Calu3 (cell line): ENCODE results near the gene ALS2. TPM values are rescaled to one million over a fixed set of nuclear protein-coding genes. Genes with fewer than 3 reads are reported as not detected.
"Not testable (repeated sequence)": the region's sequence is repeated elsewhere in the genome, so short reads cannot be mapped to it uniquely, and the experiment has no call there.

Experiments
- BruUV-seq: library from RNA; stranded (reverse); fragments of 400-500 nt; replicated peaks from 2 replicates; lab custom pipeline; 2021; lab: Mats Ljungman, UMichigan
- CTCF ChIA-PET: fragments of 300-600 bp; sonication (Branson Sonifier 250); formaldehyde crosslinking; loops from one replicate; lab custom pipeline; 2022; ENCODE audit warnings: antibody characterized with exemption; lab: Charles Lee
- DNase-seq: peaks from one replicate; pipeline ENCODE4 v3.0.0; 2022
- H3K27ac Mint-ChIP-seq: one replicate; pipeline ENCODE4 v1.8.0; 2022; ENCODE audit warnings: mixed read lengths; ENCODE audit not compliant: unreplicated experiment
- H3K27me3 Mint-ChIP-seq: one replicate; pipeline ENCODE4 v1.8.0; 2022; ENCODE audit warnings: mixed read lengths; ENCODE audit not compliant: unreplicated experiment
- H3K36me3 Mint-ChIP-seq: one replicate; pipeline ENCODE4 v1.8.0; 2022; ENCODE audit warnings: mild to moderate bottlenecking, moderate library complexity, mixed read lengths; ENCODE audit not compliant: insufficient read depth, unreplicated experiment
- H3K4me1 Mint-ChIP-seq: one replicate; pipeline ENCODE4 v1.8.0; 2022; ENCODE audit warnings: mild to moderate bottlenecking, low read depth, mixed read lengths; ENCODE audit not compliant: unreplicated experiment
- H3K4me3 Mint-ChIP-seq: one replicate; pipeline ENCODE4 v1.8.0; 2022; ENCODE audit warnings: mild to moderate bottlenecking, low read depth, moderate library complexity, mixed read lengths; ENCODE audit not compliant: unreplicated experiment
- H3K9me3 Mint-ChIP-seq: one replicate; pipeline ENCODE4 v1.8.0; 2022; ENCODE audit warnings: low read depth, mixed read lengths; ENCODE audit not compliant: unreplicated experiment
- intact Hi-C: fragments of 100-400 bp; cut with micrococcal nuclease; formaldehyde crosslinking; loops from one replicate; pipeline ENCODE4 v1.10.0; 2022; ENCODE audit not compliant: unreplicated experiment
- total RNA-seq: library from RNA; stranded (reverse); gene quantifications from 2 replicates; pipeline ENCODE4 v1.2.3, GENCODE V29; 2022
- TF ChIP-seq, protein P1 (sequence below): fragments of 200-600 bp; IDR thresholded peaks from one replicate; pipeline ENCODE4 v1.8.0; 2022; ENCODE audit warnings: antibody characterized with exemption; ENCODE audit not compliant: unreplicated experiment

ALS2 gene
- total RNA-seq, 1 experiment from 2014 or later: 29.0 TPM

DNA sequence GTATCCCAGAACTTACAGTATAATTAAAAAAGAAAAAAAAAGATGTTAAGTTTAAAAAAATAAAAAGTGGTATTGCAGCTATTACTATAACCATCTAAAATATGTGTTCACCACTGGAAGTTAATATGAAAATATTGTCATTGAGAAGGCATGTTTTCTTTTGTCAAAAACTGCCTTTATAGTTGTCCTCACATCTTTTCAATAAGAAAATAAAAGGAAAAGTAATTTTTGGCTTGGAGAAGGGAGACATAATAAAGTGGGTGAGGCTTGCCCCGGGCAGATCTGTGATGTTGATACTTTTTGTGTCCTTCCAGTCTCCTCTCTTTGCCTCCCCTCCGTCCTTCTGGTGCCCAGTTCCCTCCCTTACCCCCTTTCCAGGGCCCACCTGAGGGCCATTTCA is 107.2 kb downstream of the ALS2 start:
- intact Hi-C loops: no loop called here
- no peak for DNase-seq
- no peak overlapping the region for H3K4me3 Mint-ChIP-seq
- no peaks in the 10 kb centered on the region for H3K27me3 Mint-ChIP-seq
- H3K36me3 Mint-ChIP-seq: no peaks in the 10 kb centered on the region
- no peaks in the 10 kb centered on the region for H3K4me1 Mint-ChIP-seq
- CTCF ChIA-PET: no interaction called here
- no TSS peak for BruUV-seq
- TF ChIP-seq, protein P1, sequence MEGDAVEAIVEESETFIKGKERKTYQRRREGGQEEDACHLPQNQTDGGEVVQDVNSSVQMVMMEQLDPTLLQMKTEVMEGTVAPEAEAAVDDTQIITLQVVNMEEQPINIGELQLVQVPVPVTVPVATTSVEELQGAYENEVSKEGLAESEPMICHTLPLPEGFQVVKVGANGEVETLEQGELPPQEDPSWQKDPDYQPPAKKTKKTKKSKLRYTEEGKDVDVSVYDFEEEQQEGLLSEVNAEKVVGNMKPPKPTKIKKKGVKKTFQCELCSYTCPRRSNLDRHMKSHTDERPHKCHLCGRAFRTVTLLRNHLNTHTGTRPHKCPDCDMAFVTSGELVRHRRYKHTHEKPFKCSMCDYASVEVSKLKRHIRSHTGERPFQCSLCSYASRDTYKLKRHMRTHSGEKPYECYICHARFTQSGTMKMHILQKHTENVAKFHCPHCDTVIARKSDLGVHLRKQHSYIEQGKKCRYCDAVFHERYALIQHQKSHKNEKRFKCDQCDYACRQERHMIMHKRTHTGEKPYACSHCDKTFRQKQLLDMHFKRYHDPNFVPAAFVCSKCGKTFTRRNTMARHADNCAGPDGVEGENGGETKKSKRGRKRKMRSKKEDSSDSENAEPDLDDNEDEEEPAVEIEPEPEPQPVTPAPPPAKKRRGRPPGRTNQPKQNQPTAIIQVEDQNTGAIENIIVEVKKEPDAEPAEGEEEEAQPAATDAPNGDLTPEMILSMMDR: no peak
- no peaks in the 10 kb centered on the region for H3K9me3 Mint-ChIP-seq
- no peak overlapping the region for H3K27ac Mint-ChIP-seq

DNA sequence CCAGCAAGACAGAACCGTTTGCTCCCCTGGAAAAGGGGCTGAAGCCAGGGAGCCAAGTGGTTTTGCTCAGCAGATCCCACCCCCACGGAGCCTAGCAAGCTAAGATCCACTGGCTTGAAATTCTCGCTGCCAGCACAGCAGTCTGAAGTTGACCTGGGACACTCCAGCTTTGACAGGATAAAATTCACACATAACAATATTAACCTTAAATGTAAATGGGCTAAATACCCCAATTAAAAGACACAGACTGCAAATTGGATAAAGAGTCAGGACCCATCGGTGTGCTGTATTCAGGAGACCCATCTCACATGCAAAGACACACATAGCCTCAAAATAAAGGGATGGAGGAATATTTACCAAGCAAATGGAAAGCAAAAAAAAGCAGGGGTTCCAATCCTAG is 109.5 kb downstream of the ALS2 start:
- H3K27me3 Mint-ChIP-seq, H3K27ac Mint-ChIP-seq, CTCF ChIA-PET, H3K4me3 Mint-ChIP-seq, BruUV-seq, H3K36me3 Mint-ChIP-seq, DNase-seq, H3K9me3 Mint-ChIP-seq, intact Hi-C loops, H3K4me1 Mint-ChIP-seq: not testable (repeated sequence)

DNA sequence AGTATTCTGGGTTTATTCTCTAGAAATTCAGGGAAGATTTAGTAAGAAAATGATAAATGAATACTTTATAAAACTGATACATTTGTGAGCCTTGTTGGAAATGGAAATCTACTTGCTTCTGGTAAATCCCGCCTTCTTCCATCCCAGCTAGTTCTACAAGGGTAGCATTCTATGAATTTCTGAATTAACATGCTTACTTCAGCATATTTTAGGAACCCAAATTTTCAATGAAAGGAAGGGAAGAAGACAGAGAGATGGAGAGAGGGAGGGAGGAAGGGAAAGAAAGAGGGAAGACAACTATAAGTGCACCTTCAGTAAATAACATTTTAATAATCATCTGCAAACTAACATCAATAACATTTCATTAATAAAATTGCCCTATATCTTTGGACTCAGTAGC is 110.9 kb downstream of the ALS2 start:
- H3K9me3 Mint-ChIP-seq: no peaks in the 10 kb centered on the region
- DNase-seq: no peak
- H3K4me1 Mint-ChIP-seq: no peaks in the 10 kb centered on the region
- H3K4me3 Mint-ChIP-seq: no peak overlapping the region
- TF ChIP-seq, protein P1: no peak
- intact Hi-C loops: no loop called here
- H3K27me3 Mint-ChIP-seq: no peaks in the 10 kb centered on the region
- CTCF ChIA-PET: no interaction called here
- BruUV-seq: no TSS peak
- no peaks in the 10 kb centered on the region for H3K36me3 Mint-ChIP-seq
- H3K27ac Mint-ChIP-seq: no peak overlapping the region

DNA sequence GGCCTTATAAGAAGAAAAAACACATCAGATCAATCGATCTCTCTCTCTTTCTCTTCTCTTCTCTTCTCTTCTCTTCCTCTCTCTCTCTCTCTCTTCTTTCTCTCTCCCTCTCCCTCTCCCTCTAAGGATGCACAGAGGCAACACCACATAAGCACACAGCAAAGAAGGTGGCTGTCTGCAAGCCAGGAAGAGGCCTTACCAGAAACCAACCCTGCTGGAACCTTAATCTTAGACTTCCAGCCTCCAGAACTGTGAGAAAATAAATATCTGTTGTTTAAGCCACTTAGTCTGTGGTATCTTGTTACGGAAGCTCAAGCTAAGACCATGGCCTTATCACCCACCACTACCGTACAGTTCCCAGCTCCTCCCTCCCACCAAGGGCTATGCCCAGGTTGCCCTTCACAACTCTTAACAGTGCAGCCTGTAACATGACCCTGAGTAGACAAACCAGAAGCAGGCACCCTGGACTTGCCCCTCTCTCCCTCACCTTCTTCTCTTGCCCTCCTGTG is 112.3 kb downstream of the ALS2 start:
- intact Hi-C loops: no loop called here
- H3K9me3 Mint-ChIP-seq: no peaks in the 10 kb centered on the region
- H3K27ac Mint-ChIP-seq: no peak overlapping the region
- TF ChIP-seq, protein P1: no peak
- H3K27me3 Mint-ChIP-seq: no peaks in the 10 kb centered on the region
- H3K4me1 Mint-ChIP-seq: no peaks in the 10 kb centered on the region
- DNase-seq: no peak
- BruUV-seq: no TSS peak
- H3K36me3 Mint-ChIP-seq: no peaks in the 10 kb centered on the region
- CTCF ChIA-PET: no interaction called here
- H3K4me3 Mint-ChIP-seq: no peak overlapping the region

DNA sequence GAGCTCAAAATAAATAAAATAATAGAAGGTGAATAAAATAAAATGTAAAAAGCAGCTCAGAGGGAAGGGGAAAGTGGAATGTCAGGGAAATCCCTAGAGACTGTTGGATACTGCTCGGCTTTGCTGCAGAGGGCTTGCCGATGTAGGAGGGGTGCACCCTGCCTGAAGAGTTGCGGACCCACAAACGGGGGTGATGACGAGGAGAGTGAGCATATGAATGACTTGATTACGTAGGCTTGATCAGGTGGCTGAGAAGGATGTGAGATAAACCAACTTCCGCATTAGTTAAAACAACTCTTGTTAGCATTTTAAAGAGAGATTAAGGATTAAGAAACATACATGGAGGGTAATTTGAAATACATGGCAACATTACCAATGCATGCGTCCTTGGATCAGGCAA is 116.4 kb downstream of the ALS2 start:
- no TSS peak for BruUV-seq
- Mint-ChIP-seq H3K4me3 (no peak overlapping the region), H3K4me1 (no peaks in the 10 kb centered on the region), H3K27ac (no peak overlapping the region), H3K36me3 (no peaks in the 10 kb centered on the region), H3K27me3 (no peaks in the 10 kb centered on the region), H3K9me3 (no peaks in the 10 kb centered on the region)
- CTCF ChIA-PET: no interaction called here
- TF ChIP-seq, protein P1: no peak
- intact Hi-C loops: no loop called here
- no peak for DNase-seq
